ENCODE results near the gene RNU6-1. TPM values are rescaled to one million over a fixed set of nuclear protein-coding genes. Genes with fewer than 3 reads are reported as not detected.

The RNU6-1 gene
- total RNA-seq, 1 donor from 2014 or later, result not detected

DNA sequence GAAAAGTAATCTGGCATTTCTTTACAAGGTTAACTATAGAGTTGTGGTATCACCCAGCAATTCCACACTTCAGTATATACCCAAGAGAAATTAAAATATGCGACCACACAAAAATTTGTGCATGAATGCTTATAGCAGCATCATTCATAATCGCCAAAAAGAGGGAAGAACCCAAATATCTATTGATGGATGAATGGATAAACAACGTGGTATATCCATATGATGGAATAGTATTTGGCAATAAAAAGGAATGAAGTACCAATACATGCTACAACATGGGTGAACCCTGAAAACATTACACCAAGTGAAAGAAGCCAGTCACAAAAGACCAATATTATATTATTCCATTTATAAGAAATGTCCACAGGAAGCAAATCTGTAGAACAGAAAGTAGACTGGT, 23.2 kb downstream of the RNU6-1 start:
- intact Hi-C loops (cut with DNase I), result no loop called here
- no peak for DNase-seq
- no peaks in the 10 kb centered on the region for H3K36me3 ChIP-seq
- ATAC-seq, result no peak
- no peaks in the 10 kb centered on the region for H3K9me3 ChIP-seq
- H3K4me1 ChIP-seq, result no peaks in the 10 kb centered on the region
- no peak overlapping the region for H3K27ac ChIP-seq
- no peak overlapping the region for H3K4me3 ChIP-seq
- no peak for TF ChIP-seq CTCF (IDR thresholded peaks at IDR 0.05)
- peaks cover 27% of the 10 kb centered on the region for H3K27me3 ChIP-seq

GRCh38 chr15:67815036-67815592, 24.7 kb downstream of the RNU6-1 start:
- DNase-seq, result no peak
- Histone ChIP-seq H3K9me3 (no peaks in the 10 kb centered on the region), H3K36me3 (no peaks in the 10 kb centered on the region), H3K27me3 (peaks cover 11% of the 10 kb centered on the region), H3K4me3 (no peak overlapping the region), H3K4me1 (no peaks in the 10 kb centered on the region), H3K27ac (no peak overlapping the region)
- intact Hi-C loops (cut with DNase I), result no loop called here
- ATAC-seq, result no peak
- TF ChIP-seq CTCF (IDR thresholded peaks at IDR 0.05), result no peak

DNA sequence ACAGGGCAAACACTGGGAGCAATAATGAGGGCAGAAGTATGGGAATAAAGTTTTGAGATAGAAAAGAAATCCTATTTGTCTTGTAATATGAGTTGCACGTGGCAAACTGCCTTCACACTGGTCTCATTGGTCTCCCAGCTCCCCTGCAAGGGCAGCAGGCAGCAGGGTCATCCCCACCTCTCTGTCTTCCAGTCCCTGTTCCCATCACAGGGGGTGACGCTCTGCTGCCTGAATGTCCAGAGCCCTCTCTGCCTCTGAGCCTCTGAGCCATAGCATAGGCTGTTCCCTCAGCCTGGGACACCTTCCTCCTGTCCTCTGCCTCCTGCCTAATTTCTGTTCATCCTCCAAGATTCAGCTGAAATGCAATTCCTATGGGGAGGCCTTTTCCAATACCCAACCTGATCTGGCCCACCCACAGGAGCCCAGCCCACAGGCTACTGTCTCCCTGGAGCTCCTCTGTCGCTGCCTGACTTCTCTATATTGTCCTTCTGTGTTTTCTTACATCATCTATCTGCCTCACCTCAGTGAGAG, 26.7 kb downstream of the RNU6-1 start:
- peak; percentile 38 for DNase-seq
- no peak for ATAC-seq
- no peak for TF ChIP-seq CTCF (IDR thresholded peaks at IDR 0.05)
- Histone ChIP-seq H3K27ac (no peak overlapping the region), H3K9me3 (no peaks in the 10 kb centered on the region), H3K4me3 (no peak overlapping the region), H3K36me3 (no peaks in the 10 kb centered on the region), H3K4me1 (no peaks in the 10 kb centered on the region), H3K27me3 (no peaks in the 10 kb centered on the region)
- intact Hi-C loops (cut with DNase I), result no loop called here

DNA sequence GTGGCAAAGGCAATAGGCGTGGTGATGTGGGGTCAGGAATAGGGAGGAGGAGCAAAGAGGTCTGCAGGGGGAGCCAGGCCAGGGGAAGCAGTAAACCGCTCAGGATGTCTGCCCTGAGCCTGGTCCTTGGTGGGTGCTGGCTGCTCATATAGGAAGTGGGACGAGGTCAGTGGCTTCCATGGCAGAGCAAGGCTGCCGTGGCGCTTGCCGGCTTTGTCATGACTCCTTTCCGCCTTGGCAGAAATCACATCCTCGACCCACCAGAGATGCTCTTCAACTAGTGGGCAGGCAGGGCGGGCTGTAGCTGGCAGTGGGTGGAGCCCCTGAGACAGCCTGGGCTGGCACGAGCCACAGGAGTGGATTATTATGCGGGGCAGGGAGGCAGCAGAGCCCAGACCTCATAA, 27.6 kb downstream of the RNU6-1 start:
- Histone ChIP-seq H3K27ac (no peak overlapping the region), H3K4me1 (no peaks in the 10 kb centered on the region), H3K27me3 (no peaks in the 10 kb centered on the region), H3K4me3 (no peak overlapping the region), H3K36me3 (no peaks in the 10 kb centered on the region), H3K9me3 (no peaks in the 10 kb centered on the region)
- intact Hi-C loops (cut with DNase I), result no loop called here
- no peak for TF ChIP-seq CTCF (IDR thresholded peaks at IDR 0.05)
- DNase-seq (no peak), ATAC-seq (no peak)

GRCh38 chr15:67809866-67810265, 30.0 kb downstream of the RNU6-1 start:
- Histone ChIP-seq H3K27me3 (no peaks in the 10 kb centered on the region), H3K27ac (no peak overlapping the region), H3K4me3 (no peak overlapping the region), H3K9me3 (no peaks in the 10 kb centered on the region), H3K36me3 (no peaks in the 10 kb centered on the region), H3K4me1 (no peaks in the 10 kb centered on the region)
- ATAC-seq (no peak), DNase-seq (no peak)
- TF ChIP-seq CTCF (IDR thresholded peaks at IDR 0.05), result no peak
- intact Hi-C loops (cut with DNase I), result no loop called here

GRCh38 chr15:67809441-67809840, 30.4 kb downstream of the RNU6-1 start:
- intact Hi-C loops (cut with DNase I), result no loop called here
- Histone ChIP-seq H3K27me3 (no peaks in the 10 kb centered on the region), H3K4me3 (no peak overlapping the region), H3K27ac (no peak overlapping the region), H3K9me3 (no peaks in the 10 kb centered on the region), H3K4me1 (no peaks in the 10 kb centered on the region), H3K36me3 (no peaks in the 10 kb centered on the region)
- ATAC-seq (no peak), DNase-seq (no peak)
- TF ChIP-seq CTCF (IDR thresholded peaks at IDR 0.05), result no peak

Measured in upper lobe of right lung (tissue), 1 donor.